ENCODE measurements around the gene USP36.

DNA sequence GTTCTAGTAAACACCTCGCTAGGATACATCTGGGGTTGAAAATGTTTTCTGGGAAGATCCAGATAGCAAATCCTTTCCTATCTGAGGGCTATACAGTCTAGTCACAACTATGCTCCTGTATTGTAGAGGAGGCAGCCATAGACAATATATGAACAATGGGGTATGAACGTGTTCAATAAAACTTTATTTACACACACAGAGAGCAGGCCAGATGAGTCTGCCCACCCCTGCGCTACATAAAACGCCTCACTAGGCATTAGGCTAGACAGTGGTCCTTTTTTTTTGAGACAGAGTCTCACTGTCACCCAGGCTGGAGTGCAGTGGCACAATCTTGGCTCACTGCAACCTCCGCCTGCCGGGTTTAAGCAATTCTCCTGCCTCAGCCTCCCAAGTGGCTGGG, 11.1 kb downstream of the USP36 start:
- TF ChIP-seq, protein P1, sequence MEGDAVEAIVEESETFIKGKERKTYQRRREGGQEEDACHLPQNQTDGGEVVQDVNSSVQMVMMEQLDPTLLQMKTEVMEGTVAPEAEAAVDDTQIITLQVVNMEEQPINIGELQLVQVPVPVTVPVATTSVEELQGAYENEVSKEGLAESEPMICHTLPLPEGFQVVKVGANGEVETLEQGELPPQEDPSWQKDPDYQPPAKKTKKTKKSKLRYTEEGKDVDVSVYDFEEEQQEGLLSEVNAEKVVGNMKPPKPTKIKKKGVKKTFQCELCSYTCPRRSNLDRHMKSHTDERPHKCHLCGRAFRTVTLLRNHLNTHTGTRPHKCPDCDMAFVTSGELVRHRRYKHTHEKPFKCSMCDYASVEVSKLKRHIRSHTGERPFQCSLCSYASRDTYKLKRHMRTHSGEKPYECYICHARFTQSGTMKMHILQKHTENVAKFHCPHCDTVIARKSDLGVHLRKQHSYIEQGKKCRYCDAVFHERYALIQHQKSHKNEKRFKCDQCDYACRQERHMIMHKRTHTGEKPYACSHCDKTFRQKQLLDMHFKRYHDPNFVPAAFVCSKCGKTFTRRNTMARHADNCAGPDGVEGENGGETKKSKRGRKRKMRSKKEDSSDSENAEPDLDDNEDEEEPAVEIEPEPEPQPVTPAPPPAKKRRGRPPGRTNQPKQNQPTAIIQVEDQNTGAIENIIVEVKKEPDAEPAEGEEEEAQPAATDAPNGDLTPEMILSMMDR (IDR thresholded peaks at IDR 0.05) = no peak
- TF ChIP-seq POLR2AphosphoS5 (IDR thresholded peaks at IDR 0.05; ENCODE audit: insufficient read depth in 1 of 2, low read depth in 1 of 2) (no peak), POLR2A (IDR thresholded peaks at IDR 0.05) (no peak)

All from vagina (tissue), 2 donors.